ENCODE results near the gene SPAG16. TPM values are rescaled to one million over a fixed set of nuclear protein-coding genes. Genes with fewer than 3 reads are reported as not detected.

The SPAG16 gene
- total RNA-seq, 1 donor from 2014 or later = 14.4 TPM

GRCh38 chr2:213252206-213252605 is 32.1 kb upstream of the SPAG16 start:
- Mint-ChIP-seq H3K4me3 (ENCODE audit: unreplicated experiment) (no peak overlapping the region), H3K27me3 (ENCODE audit: unreplicated experiment) (no peaks in the 10 kb centered on the region), H3K9me3 (ENCODE audit: unreplicated experiment) (no peaks in the 10 kb centered on the region), H3K36me3 (ENCODE audit: low read depth, unreplicated experiment) (no peaks in the 10 kb centered on the region), H3K4me1 (ENCODE audit: unreplicated experiment) (no peaks in the 10 kb centered on the region), H3K27ac (ENCODE audit: unreplicated experiment) (no peak overlapping the region)
- DNase-seq (ENCODE audit: low spot score) = no peak
- TF ChIP-seq, protein P1, sequence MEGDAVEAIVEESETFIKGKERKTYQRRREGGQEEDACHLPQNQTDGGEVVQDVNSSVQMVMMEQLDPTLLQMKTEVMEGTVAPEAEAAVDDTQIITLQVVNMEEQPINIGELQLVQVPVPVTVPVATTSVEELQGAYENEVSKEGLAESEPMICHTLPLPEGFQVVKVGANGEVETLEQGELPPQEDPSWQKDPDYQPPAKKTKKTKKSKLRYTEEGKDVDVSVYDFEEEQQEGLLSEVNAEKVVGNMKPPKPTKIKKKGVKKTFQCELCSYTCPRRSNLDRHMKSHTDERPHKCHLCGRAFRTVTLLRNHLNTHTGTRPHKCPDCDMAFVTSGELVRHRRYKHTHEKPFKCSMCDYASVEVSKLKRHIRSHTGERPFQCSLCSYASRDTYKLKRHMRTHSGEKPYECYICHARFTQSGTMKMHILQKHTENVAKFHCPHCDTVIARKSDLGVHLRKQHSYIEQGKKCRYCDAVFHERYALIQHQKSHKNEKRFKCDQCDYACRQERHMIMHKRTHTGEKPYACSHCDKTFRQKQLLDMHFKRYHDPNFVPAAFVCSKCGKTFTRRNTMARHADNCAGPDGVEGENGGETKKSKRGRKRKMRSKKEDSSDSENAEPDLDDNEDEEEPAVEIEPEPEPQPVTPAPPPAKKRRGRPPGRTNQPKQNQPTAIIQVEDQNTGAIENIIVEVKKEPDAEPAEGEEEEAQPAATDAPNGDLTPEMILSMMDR (IDR thresholded peaks at IDR 0.05; ENCODE audit: unreplicated experiment) = no peak

GRCh38 chr2:213253162-213253561 is 31.1 kb upstream of the SPAG16 start:
- no peaks in the 10 kb centered on the region for H3K27me3 Mint-ChIP-seq (ENCODE audit: unreplicated experiment)
- no peak overlapping the region for H3K4me3 Mint-ChIP-seq (ENCODE audit: unreplicated experiment)
- no peaks in the 10 kb centered on the region for H3K36me3 Mint-ChIP-seq (ENCODE audit: low read depth, unreplicated experiment)
- H3K9me3 Mint-ChIP-seq (ENCODE audit: unreplicated experiment) = no peaks in the 10 kb centered on the region
- TF ChIP-seq, protein P1 (IDR thresholded peaks at IDR 0.05; ENCODE audit: unreplicated experiment) = no peak
- no peak overlapping the region for H3K27ac Mint-ChIP-seq (ENCODE audit: unreplicated experiment)
- no peaks in the 10 kb centered on the region for H3K4me1 Mint-ChIP-seq (ENCODE audit: unreplicated experiment)
- DNase-seq (ENCODE audit: low spot score) = no peak

- no peak for DNase-seq (ENCODE audit: low spot score)
- no peaks in the 10 kb centered on the region for H3K36me3 Mint-ChIP-seq (ENCODE audit: low read depth, unreplicated experiment)
- H3K27ac Mint-ChIP-seq (ENCODE audit: unreplicated experiment) = no peak overlapping the region
- no peaks in the 10 kb centered on the region for H3K9me3 Mint-ChIP-seq (ENCODE audit: unreplicated experiment)
- TF ChIP-seq, protein P1 (IDR thresholded peaks at IDR 0.05; ENCODE audit: unreplicated experiment) = no peak
- no peaks in the 10 kb centered on the region for H3K27me3 Mint-ChIP-seq (ENCODE audit: unreplicated experiment)
- H3K4me1 Mint-ChIP-seq (ENCODE audit: unreplicated experiment) = no peaks in the 10 kb centered on the region
- no peak overlapping the region for H3K4me3 Mint-ChIP-seq (ENCODE audit: unreplicated experiment)
Measured at GRCh38 chr2:213259266-213259665, 25.0 kb upstream of the SPAG16 start.

DNA sequence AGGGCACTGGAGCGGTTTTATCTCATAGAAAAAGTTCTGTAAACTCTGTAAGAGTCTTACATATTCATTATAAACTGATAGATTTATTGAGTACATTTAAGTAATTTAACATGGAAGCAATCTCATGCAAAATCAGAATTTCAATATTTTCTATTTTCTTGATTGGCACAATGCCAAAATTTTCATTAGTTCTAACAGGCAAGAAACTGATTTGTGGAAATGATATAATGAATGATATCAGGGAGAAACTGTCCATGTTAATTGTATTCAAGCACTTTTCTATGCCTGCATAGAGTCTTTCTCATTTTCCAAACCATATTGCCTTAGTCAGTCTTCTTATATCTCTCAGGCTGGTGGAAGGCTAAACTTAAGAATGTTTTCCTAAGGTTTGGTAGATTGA is 23.0 kb upstream of the SPAG16 start:
- Mint-ChIP-seq H3K27me3 (ENCODE audit: unreplicated experiment) (no peaks in the 10 kb centered on the region), H3K9me3 (ENCODE audit: unreplicated experiment) (no peaks in the 10 kb centered on the region), H3K36me3 (ENCODE audit: low read depth, unreplicated experiment) (no peaks in the 10 kb centered on the region), H3K4me3 (ENCODE audit: unreplicated experiment) (no peak overlapping the region), H3K27ac (ENCODE audit: unreplicated experiment) (no peak overlapping the region), H3K4me1 (ENCODE audit: unreplicated experiment) (no peaks in the 10 kb centered on the region)
- TF ChIP-seq, protein P1 (IDR thresholded peaks at IDR 0.05; ENCODE audit: unreplicated experiment) = no peak
- no peak for DNase-seq (ENCODE audit: low spot score)

GRCh38 chr2:213261715-213262114 is 22.5 kb upstream of the SPAG16 start:
- Mint-ChIP-seq H3K27me3 (ENCODE audit: unreplicated experiment) (no peaks in the 10 kb centered on the region), H3K4me3 (ENCODE audit: unreplicated experiment) (no peak overlapping the region), H3K36me3 (ENCODE audit: low read depth, unreplicated experiment) (no peaks in the 10 kb centered on the region), H3K27ac (ENCODE audit: unreplicated experiment) (no peak overlapping the region), H3K4me1 (ENCODE audit: unreplicated experiment) (no peaks in the 10 kb centered on the region), H3K9me3 (ENCODE audit: unreplicated experiment) (no peaks in the 10 kb centered on the region)
- no peak for DNase-seq (ENCODE audit: low spot score)
- TF ChIP-seq, protein P1 (IDR thresholded peaks at IDR 0.05; ENCODE audit: unreplicated experiment) = no peak

Measured in endothelial cell (in vitro differentiated cells).